Lower lobe of right lung (tissue), 2 donors: Measurements from ENCODE around the gene ATAD3B. TPM values are rescaled to one million over a fixed set of nuclear protein-coding genes. Genes with fewer than 3 reads are reported as not detected.
A peak's percentile ranks its signal among the peaks of the same experiment; 100 is the strongest.

Experiments
- ATAC-seq, 2 donors: fragments of 200-7000 bp; cut with Tn5 transposase; one replicate each; pipeline ENCODE4 v1.9.1; 2020 to 2022; ENCODE audit warnings: mild to moderate bottlenecking in 2 of 2, moderate library complexity in 2 of 2
- DNase-seq: peaks from one replicate; pipeline ENCODE4 v3.0.0-alpha.2; 2020
- H3K27ac ChIP-seq: fragments of 200-600 bp; one replicate; pipeline ENCODE4 v1.8.0; 2022
- H3K27me3 ChIP-seq: fragments of 200-600 bp; one replicate; pipeline ENCODE4 v1.8.0; 2022; ENCODE audit warnings: low read depth
- H3K36me3 ChIP-seq: fragments of 200-600 bp; one replicate; pipeline ENCODE4 v1.8.0; 2022; ENCODE audit warnings: mild to moderate bottlenecking
- H3K4me1 ChIP-seq: fragments of 200-600 bp; one replicate; pipeline ENCODE4 v1.8.0; 2022
- H3K4me3 ChIP-seq: fragments of 200-600 bp; one replicate; pipeline ENCODE4 v1.8.0; 2022; ENCODE audit warnings: mild to moderate bottlenecking
- H3K9me3 ChIP-seq: fragments of 200-600 bp; one replicate; pipeline ENCODE4 v1.8.0; 2022
- CTCF ChIP-seq: fragments of 200-600 bp; IDR thresholded peaks from one replicate; pipeline ENCODE4 v1.8.0; 2022; ENCODE audit warnings: antibody characterized with exemption, mild to moderate bottlenecking
- intact Hi-C: fragments of 100-400 bp; cut with DNase I; formaldehyde crosslinking; loops from one replicate; pipeline ENCODE4 v1.11.0; 2022
- total RNA-seq: library from RNA; stranded (reverse); fragmentation: NEBNext Ultra II Directional; extraction: Animal tissue kit (Norgen Biotek cat#: 25700); gene quantifications from one replicate; pipeline ENCODE4 v1.2.1, GENCODE V29; 2021
- donor health status: DM: no; HTN: yes; CAD: no; lungs with severe emphysema.

The ATAD3B gene
- total RNA-seq, 1 donor from 2014 or later = 19.0 TPM

GRCh38 chr1:1540818-1541628 lies 69.5 kb downstream of the ATAD3B start:
- intact Hi-C loops = no loop called here
- DNase-seq (no peak), ATAC-seq (peak; percentile 23 to 38)
- Histone ChIP-seq H3K4me3 (peak overlapping the region; percentile 55), H3K9me3 (no peaks in the 10 kb centered on the region), H3K36me3 (peaks cover 39% of the 10 kb centered on the region), H3K4me1 (peaks cover 21% of the 10 kb centered on the region), H3K27ac (peak overlapping the region; percentile 56), H3K27me3 (no peaks in the 10 kb centered on the region)
- no peak for TF ChIP-seq CTCF

DNA sequence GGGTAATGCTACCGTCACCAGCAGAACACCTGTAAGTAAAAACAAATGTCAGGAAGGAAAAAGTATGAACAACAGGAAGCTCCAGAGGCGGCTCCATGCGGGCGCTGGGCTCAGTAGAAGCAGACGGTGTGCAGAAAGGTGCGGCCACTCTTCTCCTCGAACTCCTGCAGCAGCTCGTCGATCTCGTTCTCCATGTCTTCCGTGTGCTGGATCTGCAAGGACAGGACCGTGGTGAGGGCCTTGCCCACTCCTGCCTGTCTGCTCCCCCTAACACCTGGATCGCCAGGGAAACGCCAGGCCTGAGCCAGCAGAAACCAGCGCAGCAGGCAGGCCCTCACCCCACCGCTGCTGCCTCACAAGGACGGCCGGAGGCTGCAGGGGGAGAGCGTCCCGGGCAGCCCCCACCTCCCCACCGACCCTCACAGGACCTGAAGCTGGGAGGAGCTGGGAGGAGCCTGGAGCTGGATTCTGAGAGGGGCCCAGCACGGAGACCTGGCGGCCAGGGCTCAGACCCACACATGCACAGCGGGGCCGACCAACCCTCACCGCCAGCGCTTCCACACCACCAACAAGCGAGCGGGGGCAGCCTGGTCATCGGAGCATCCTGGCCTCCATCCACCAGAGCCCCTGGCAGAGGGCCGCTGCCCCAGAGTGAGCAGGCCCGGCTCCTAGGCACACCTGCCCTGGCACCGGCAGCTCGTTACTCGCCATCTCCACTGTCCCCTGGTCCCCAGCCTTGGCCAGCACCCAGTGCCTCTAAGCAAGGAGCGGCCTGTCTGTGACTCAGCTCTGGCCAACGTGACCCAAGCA lies 70.6 kb downstream of the ATAD3B start:
- intact Hi-C loops = no loop called here
- H3K4me3 ChIP-seq = no peak overlapping the region
- no peak for TF ChIP-seq CTCF
- no peaks in the 10 kb centered on the region for H3K9me3 ChIP-seq
- no peaks in the 10 kb centered on the region for H3K27me3 ChIP-seq
- H3K36me3 ChIP-seq = peaks cover 43% of the 10 kb centered on the region
- no peak overlapping the region for H3K27ac ChIP-seq
- DNase-seq = no peak
- H3K4me1 ChIP-seq = peaks cover 21% of the 10 kb centered on the region
- ATAC-seq = no peak

GRCh38 chr1:1542766-1543705 lies 71.5 kb downstream of the ATAD3B start:
- no peaks in the 10 kb centered on the region for H3K9me3 ChIP-seq
- peaks cover 43% of the 10 kb centered on the region for H3K36me3 ChIP-seq
- H3K27ac ChIP-seq = no peak overlapping the region
- TF ChIP-seq CTCF = no peak
- no peak for ATAC-seq
- H3K4me3 ChIP-seq = no peak overlapping the region
- intact Hi-C loops = no loop called here
- H3K27me3 ChIP-seq = no peaks in the 10 kb centered on the region
- peaks cover 21% of the 10 kb centered on the region for H3K4me1 ChIP-seq
- DNase-seq = no peak

GRCh38 chr1:1543706-1544099 lies 72.1 kb downstream of the ATAD3B start:
- DNase-seq = no peak

More at GRCh38 chr1:1543706-1544099, 72.1 kb downstream of the ATAD3B start:
- Histone ChIP-seq H3K36me3 (peaks cover 43% of the 10 kb centered on the region), H3K4me3 (no peak overlapping the region), H3K9me3 (no peaks in the 10 kb centered on the region), H3K27me3 (no peaks in the 10 kb centered on the region), H3K27ac (no peak overlapping the region), H3K4me1 (peaks cover 19% of the 10 kb centered on the region)
- intact Hi-C loops = no loop called here
- no peak for ATAC-seq
- no peak for TF ChIP-seq CTCF
